ENCODE data around the gene CHRNA4.

CHRNA4 gene

DNA sequence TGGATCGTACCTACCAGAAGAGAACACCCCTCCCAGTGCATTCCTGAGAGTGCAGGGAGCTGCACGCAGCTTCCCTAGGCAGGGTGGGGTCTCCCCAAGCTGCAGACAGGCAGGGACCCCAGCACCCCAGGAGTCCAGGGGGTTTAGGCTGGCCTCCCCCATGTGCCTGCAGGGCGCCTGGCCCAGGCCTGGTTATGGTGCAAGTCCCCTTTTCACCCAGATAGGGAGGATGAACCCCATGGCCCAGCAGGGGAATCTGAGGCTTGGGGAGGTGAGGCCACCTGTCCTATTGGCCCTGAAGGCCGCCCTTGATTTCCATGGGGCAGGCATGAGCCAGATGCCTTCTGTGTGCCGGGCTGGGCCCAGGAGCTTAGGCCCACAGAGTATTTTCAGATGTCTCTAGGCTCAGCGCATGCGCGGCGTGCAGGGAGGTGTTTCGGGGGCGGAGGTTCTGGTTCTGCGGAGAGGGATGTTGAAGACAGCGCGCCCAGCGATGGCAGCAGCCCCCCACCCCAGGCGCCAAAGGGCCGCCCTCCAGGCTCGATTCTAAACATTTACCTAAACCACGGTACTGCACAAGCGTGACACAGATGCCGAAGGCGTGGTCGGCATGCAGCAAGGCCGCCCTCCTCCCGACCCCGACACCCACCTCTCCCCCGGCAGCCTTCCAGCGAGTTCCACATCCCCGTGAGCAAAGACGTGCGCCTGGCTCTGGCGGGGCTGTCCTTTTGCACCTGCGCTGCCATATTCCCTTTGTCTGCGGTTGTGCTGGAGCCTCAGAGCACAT lies 38.8 kb downstream of the CHRNA4 start:
- peaks cover 13% of the 10 kb centered on the region for H4K20me1 ChIP-seq (ENCODE audit: insufficient read depth, low read length)
- TF ChIP-seq EZH2 (IDR thresholded peaks at IDR 0.05; ENCODE audit: borderline replicate concordance, low read depth, low read length, severe bottlenecking), result no peak
- TF ChIP-seq, protein P1, sequence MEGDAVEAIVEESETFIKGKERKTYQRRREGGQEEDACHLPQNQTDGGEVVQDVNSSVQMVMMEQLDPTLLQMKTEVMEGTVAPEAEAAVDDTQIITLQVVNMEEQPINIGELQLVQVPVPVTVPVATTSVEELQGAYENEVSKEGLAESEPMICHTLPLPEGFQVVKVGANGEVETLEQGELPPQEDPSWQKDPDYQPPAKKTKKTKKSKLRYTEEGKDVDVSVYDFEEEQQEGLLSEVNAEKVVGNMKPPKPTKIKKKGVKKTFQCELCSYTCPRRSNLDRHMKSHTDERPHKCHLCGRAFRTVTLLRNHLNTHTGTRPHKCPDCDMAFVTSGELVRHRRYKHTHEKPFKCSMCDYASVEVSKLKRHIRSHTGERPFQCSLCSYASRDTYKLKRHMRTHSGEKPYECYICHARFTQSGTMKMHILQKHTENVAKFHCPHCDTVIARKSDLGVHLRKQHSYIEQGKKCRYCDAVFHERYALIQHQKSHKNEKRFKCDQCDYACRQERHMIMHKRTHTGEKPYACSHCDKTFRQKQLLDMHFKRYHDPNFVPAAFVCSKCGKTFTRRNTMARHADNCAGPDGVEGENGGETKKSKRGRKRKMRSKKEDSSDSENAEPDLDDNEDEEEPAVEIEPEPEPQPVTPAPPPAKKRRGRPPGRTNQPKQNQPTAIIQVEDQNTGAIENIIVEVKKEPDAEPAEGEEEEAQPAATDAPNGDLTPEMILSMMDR (IDR thresholded peaks at IDR 0.05; ENCODE audit: borderline replicate concordance, extremely low read depth, low read length, poor library complexity, severe bottlenecking), result no peak
- no peak for DNase-seq
- H3K4me3 ChIP-seq (ENCODE audit: low read depth in 1 of 2, low read length in 2 of 2), result no peak overlapping the region
- H3K9ac ChIP-seq (ENCODE audit: low read depth, low read length), result no peak overlapping the region
- H3K9me3 ChIP-seq (ENCODE audit: insufficient read depth, low read length, severe bottlenecking), result no peaks in the 10 kb centered on the region
- no peak overlapping the region for H2AFZ ChIP-seq (ENCODE audit: low read depth, low read length)
- no peaks in the 10 kb centered on the region for H3K79me2 ChIP-seq (ENCODE audit: insufficient read depth, low read length)
- no peak overlapping the region for H3K4me2 ChIP-seq (ENCODE audit: insufficient read depth, low read length)
- no peak overlapping the region for H3K27ac ChIP-seq (ENCODE audit: low read length)
- H3K27me3 ChIP-seq (ENCODE audit: insufficient read depth, low read length, poor library complexity), result no peaks in the 10 kb centered on the region
- ATAC-seq (ENCODE audit: insufficient read depth, low read depth), result no peak
- no peaks in the 10 kb centered on the region for H3K36me3 ChIP-seq (ENCODE audit: insufficient read depth, low read length)
- H3K4me1 ChIP-seq (ENCODE audit: insufficient read depth, low read length), result no peaks in the 10 kb centered on the region

DNA sequence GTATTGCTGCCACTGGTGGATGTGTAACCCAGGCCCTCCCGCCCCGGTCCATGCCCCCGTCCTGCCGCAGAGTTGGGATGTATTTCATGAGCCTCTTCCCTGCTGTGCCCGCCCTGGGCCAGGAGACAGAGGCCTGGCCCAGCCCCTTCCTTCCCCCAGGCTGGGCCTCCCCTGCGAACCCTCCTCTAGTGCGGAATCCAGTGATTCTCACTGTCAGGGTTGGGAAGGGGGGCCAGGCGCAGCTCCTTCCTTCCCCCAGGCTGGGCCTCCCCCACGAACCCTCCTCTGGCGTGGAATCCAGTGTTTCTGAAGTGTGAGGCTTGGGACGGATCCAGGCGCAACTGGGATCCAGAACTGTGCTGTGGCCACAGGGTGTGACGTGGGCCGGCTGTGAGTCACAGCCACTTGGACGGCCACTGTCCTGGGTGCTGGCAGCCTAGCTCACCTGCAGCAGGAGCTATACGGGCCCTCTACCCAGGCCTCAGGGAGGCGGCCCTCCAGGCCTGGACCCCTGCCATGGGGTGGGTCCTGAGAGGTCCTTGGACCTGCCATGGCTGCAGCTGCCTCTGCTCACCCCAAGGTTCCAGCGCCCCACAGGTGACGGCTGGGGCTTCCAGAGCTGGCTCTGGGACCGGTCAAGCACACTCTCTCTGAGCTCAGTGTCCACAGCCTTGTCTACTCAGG lies 39.9 kb downstream of the CHRNA4 start:
- peaks cover 8% of the 10 kb centered on the region for H4K20me1 ChIP-seq (ENCODE audit: insufficient read depth, low read length)
- no peak overlapping the region for H3K4me2 ChIP-seq (ENCODE audit: insufficient read depth, low read length)
- no peak overlapping the region for H3K9ac ChIP-seq (ENCODE audit: low read depth, low read length)
- H3K27me3 ChIP-seq (ENCODE audit: insufficient read depth, low read length, poor library complexity), result no peaks in the 10 kb centered on the region
- no peak overlapping the region for H2AFZ ChIP-seq (ENCODE audit: low read depth, low read length)
- no peak overlapping the region for H3K4me3 ChIP-seq (ENCODE audit: low read depth in 1 of 2, low read length in 2 of 2)
- no peak overlapping the region for H3K27ac ChIP-seq (ENCODE audit: low read length)
- no peaks in the 10 kb centered on the region for H3K79me2 ChIP-seq (ENCODE audit: insufficient read depth, low read length)
- H3K4me1 ChIP-seq (ENCODE audit: insufficient read depth, low read length), result no peaks in the 10 kb centered on the region
- ATAC-seq (ENCODE audit: insufficient read depth, low read depth), result no peak
- H3K36me3 ChIP-seq (ENCODE audit: insufficient read depth, low read length), result no peaks in the 10 kb centered on the region
- TF ChIP-seq, protein P1 (IDR thresholded peaks at IDR 0.05; ENCODE audit: borderline replicate concordance, extremely low read depth, low read length, poor library complexity, severe bottlenecking), result no peak
- no peak for TF ChIP-seq EZH2 (IDR thresholded peaks at IDR 0.05; ENCODE audit: borderline replicate concordance, low read depth, low read length, severe bottlenecking)
- no peak for DNase-seq
- H3K9me3 ChIP-seq (ENCODE audit: insufficient read depth, low read length, severe bottlenecking), result no peaks in the 10 kb centered on the region

DNA sequence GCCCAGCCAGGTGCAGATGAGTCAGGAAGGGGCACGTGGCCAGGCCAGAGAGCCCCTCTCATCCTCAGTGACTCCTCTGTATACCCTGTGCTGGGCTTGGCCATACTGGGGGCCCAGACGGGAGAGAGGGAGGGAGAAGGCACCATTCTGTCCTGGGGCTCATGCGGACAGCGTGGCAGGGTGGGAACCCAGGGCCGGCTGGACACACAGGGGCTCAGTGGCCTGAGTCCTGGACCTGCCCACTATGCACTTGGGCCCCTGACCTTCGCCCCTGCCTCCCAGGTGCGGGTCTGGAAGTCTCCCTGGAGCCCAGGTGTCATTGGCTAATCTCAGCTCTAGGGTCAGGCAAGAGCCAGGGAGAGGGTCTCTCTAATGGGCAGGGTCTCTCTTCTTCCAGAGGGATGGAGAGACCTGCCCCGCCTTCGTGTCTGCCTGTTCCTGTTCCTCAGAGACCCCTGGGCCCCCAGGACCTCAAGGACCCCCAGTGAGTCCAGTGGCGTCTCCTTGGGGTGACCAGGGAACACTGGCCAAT lies 40.5 kb downstream of the CHRNA4 start:
- Histone ChIP-seq H3K4me2 (ENCODE audit: insufficient read depth, low read length) (no peak overlapping the region), H3K4me1 (ENCODE audit: insufficient read depth, low read length) (no peaks in the 10 kb centered on the region), H2AFZ (ENCODE audit: low read depth, low read length) (no peak overlapping the region), H3K9me3 (ENCODE audit: insufficient read depth, low read length, severe bottlenecking) (no peaks in the 10 kb centered on the region), H3K4me3 (ENCODE audit: low read depth in 1 of 2, low read length in 2 of 2) (no peak overlapping the region), H4K20me1 (ENCODE audit: insufficient read depth, low read length) (peaks cover 8% of the 10 kb centered on the region), H3K36me3 (ENCODE audit: insufficient read depth, low read length) (no peaks in the 10 kb centered on the region), H3K27me3 (ENCODE audit: insufficient read depth, low read length, poor library complexity) (no peaks in the 10 kb centered on the region), H3K27ac (ENCODE audit: low read length) (no peak overlapping the region), H3K79me2 (ENCODE audit: insufficient read depth, low read length) (no peaks in the 10 kb centered on the region), H3K9ac (ENCODE audit: low read depth, low read length) (no peak overlapping the region)
- no peak for TF ChIP-seq EZH2 (IDR thresholded peaks at IDR 0.05; ENCODE audit: borderline replicate concordance, low read depth, low read length, severe bottlenecking)
- TF ChIP-seq, protein P1 (IDR thresholded peaks at IDR 0.05; ENCODE audit: borderline replicate concordance, extremely low read depth, low read length, poor library complexity, severe bottlenecking), result no peak
- no peak for DNase-seq
- ATAC-seq (ENCODE audit: insufficient read depth, low read depth), result no peak
